K562 (cell line): ENCODE measurements around the gene SLC25A45. TPM values are rescaled to one million over a fixed set of nuclear protein-coding genes. Genes with fewer than 3 reads are reported as not detected.

ENCODE experiments used
- ATF1 ChIP-seq, 2 experiments: fragments of 450-650 bp in 1 of 2; IDR thresholded peaks; 2 replicates each; pipeline ENCODE4 v1.6.1; 2016; ENCODE audit warnings: missing compliant biosample characterization in 1 of 2, missing genetic modification characterization in 1 of 2
- CAMTA2 ChIP-seq: fragments of 250-450 bp; sonication (Bioruptor Pico); conservative IDR thresholded peaks from 2 replicates; pipeline ENCODE4 v1.5.1; 2022
- CCAR2 ChIP-seq: fragments of 200-400 bp; formaldehyde crosslinking; IDR thresholded peaks from 2 replicates; pipeline ENCODE4 v1.6.1; 2017; ENCODE audit warnings: mild to moderate bottlenecking, low read depth, low read length
- EZH2 ChIP-seq: IDR thresholded peaks from 2 replicates; pipeline ENCODE4 v1.6.1; 2012; ENCODE audit warnings: low read depth, mild to moderate bottlenecking, inconsistent platforms, low read length, borderline replicate concordance
- GABPB2 ChIP-seq: fragments of 250-450 bp; sonication (Bioruptor Pico); conservative IDR thresholded peaks from 2 replicates; pipeline ENCODE4 v1.5.1; 2021; ENCODE audit warnings: mild to moderate bottlenecking
- HMGXB4 ChIP-seq: sonication (generic); formaldehyde crosslinking; IDR thresholded peaks from 2 replicates; pipeline ENCODE4 v1.8.1; 2023; ENCODE audit warnings: mild to moderate bottlenecking, missing genetic modification reagents
- KLF6 ChIP-seq: fragments of 250-450 bp; sonication (Bioruptor Pico); IDR thresholded peaks from 2 replicates; pipeline ENCODE4 v1.4.0; 2020; ENCODE audit warnings: mild to moderate bottlenecking, moderate library complexity, borderline replicate concordance
- MCM5 ChIP-seq: fragments of 450-650 bp; IDR thresholded peaks from 2 replicates; pipeline ENCODE4 v1.6.1; 2016; ENCODE audit warnings: low read depth
- POLR3G ChIP-seq: IDR thresholded peaks from 2 replicates; pipeline ENCODE4 v1.6.1; 2011; ENCODE audit not compliant: insufficient read length, insufficient replicate concordance; ENCODE audit errors: extremely low read depth
- PRPF4 ChIP-seq: fragments of 200-400 bp; formaldehyde crosslinking; IDR thresholded peaks from one replicate; pipeline ENCODE4 v1.6.1; 2017; ENCODE audit warnings: low read length, low read depth, mild to moderate bottlenecking; ENCODE audit not compliant: insufficient read depth, poor library complexity, severe bottlenecking
- SP2 ChIP-seq: IDR thresholded peaks from 2 replicates; pipeline ENCODE4 v1.6.1; 2011; ENCODE audit warnings: mild to moderate bottlenecking, low read depth, low read length, moderate library complexity; ENCODE audit not compliant: poor library complexity, severe bottlenecking; ENCODE audit errors: extremely low read depth
- TAL1 ChIP-seq: fragments of 450-650 bp; IDR thresholded peaks from 2 replicates; pipeline ENCODE4 v1.6.1; 2016; ENCODE audit warnings: mild to moderate bottlenecking
- TSC22D4 ChIP-seq: fragments of 450-650 bp; IDR thresholded peaks from 2 replicates; pipeline ENCODE4 v1.6.1; 2016; ENCODE audit warnings: missing genetic modification characterization, missing biosample characterization, control low read depth
- TSHZ1 ChIP-seq: fragments of 250-450 bp; sonication (Bioruptor Pico); IDR thresholded peaks from 2 replicates; pipeline ENCODE4 v1.4.0; 2020; ENCODE audit warnings: mild to moderate bottlenecking, moderate library complexity
- ZNF133 ChIP-seq: fragments of 250-450 bp; sonication (Bioruptor Pico); IDR thresholded peaks from 2 replicates; pipeline ENCODE4 v1.4.0; 2020; ENCODE audit warnings: mild to moderate bottlenecking
- ZNF24 ChIP-seq: fragments of 450-650 bp; IDR thresholded peaks from 2 replicates; pipeline ENCODE4 v1.6.1; 2016
- ZNF444 ChIP-seq: fragments of 250-450 bp; sonication (Bioruptor Pico); IDR thresholded peaks from 2 replicates; pipeline ENCODE4 v1.4.0; 2020; ENCODE audit warnings: mild to moderate bottlenecking, moderate library complexity
- ZNF699 ChIP-seq: fragments of 250-450 bp; sonication (Bioruptor Pico); IDR thresholded peaks from 2 replicates; pipeline ENCODE4 v1.8.0; 2021; ENCODE audit warnings: mild to moderate bottlenecking, moderate library complexity; ENCODE audit not compliant: insufficient replicate concordance
- ZNF77 ChIP-seq: fragments of 250-450 bp; sonication (Bioruptor Pico); IDR thresholded peaks from 2 replicates; pipeline ENCODE4 v1.5.0; 2020
- polyA plus RNA-seq, 8 experiments: library from polyadenylated mRNA; depleted of rRNA in 4 of 8; stranded (reverse) in 5 of 8; unstranded in 3 of 8; fragments of >200 nt; fragmentation: Nextera tagmentation in 2 of 8; fragmentation: Illumina TruSeq in 1 of 8; extraction: Ambion mirVana in 2 of 8; extraction: Trizol in 1 of 8; gene quantifications; 2 replicates each; pipeline versions ENCODE4 v1.2.1 to v1.2.3, GENCODE V29; 2011 to 2014; ENCODE audit warnings: inconsistent platforms in 1 of 8, missing spikeins in 1 of 8
- total RNA-seq, 7 experiments: library from RNA; depleted of rRNA in 6 of 7; stranded (reverse); fragments of >200 nt in 6 of 7; fragmentation: Illumina TruSeq in 2 of 7; extraction: Trizol in 2 of 7; gene quantifications; 2 replicates each; pipeline versions ENCODE4 v1.2.1 to v1.2.3, GENCODE V29; 2011 to 2021; ENCODE audit warnings: low replicate concordance in 1 of 7
- TF ChIP-seq, protein P1 (sequence below): fragments of 450-650 bp; IDR thresholded peaks from 2 replicates; pipeline ENCODE4 v1.7.1; 2018; ENCODE audit warnings: mild to moderate bottlenecking, low read depth; ENCODE audit not compliant: partially characterized antibody

SLC25A45 gene
- total and polyA plus RNA-seq, 9 of the 15 experiments (the other 6 are each of a cell fraction or from before 2014, with no cell fraction given) = 0.15 to 2.3 (median 0.68) TPM

- TF ChIP-seq TSHZ1 (CRISPR knock-in tag) = peak; percentile 92
- TF ChIP-seq KLF6 (CRISPR knock-in tag) = peak; percentile 90
- peak; percentile 93 for TF ChIP-seq ZNF133 (CRISPR knock-in tag)
- TF ChIP-seq, protein P1, sequence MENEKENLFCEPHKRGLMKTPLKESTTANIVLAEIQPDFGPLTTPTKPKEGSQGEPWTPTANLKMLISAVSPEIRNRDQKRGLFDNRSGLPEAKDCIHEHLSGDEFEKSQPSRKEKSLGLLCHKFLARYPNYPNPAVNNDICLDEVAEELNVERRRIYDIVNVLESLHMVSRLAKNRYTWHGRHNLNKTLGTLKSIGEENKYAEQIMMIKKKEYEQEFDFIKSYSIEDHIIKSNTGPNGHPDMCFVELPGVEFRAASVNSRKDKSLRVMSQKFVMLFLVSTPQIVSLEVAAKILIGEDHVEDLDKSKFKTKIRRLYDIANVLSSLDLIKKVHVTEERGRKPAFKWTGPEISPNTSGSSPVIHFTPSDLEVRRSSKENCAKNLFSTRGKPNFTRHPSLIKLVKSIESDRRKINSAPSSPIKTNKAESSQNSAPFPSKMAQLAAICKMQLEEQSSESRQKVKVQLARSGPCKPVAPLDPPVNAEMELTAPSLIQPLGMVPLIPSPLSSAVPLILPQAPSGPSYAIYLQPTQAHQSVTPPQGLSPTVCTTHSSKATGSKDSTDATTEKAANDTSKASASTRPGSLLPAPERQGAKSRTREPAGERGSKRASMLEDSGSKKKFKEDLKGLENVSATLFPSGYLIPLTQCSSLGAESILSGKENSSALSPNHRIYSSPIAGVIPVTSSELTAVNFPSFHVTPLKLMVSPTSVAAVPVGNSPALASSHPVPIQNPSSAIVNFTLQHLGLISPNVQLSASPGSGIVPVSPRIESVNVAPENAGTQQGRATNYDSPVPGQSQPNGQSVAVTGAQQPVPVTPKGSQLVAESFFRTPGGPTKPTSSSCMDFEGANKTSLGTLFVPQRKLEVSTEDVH = peak; percentile 42
- peak; percentile 100 for TF ChIP-seq GABPB2
- no peak for TF ChIP-seq EZH2
- TF ChIP-seq CCAR2 = no peak
- peak; percentile 99 for TF ChIP-seq ZNF444 (CRISPR knock-in tag)
- TF ChIP-seq PRPF4 = peak; percentile 100
- TF ChIP-seq POLR3G = no peak
- TF ChIP-seq HMGXB4 = peak; percentile 88; the same call in 1 of the 2 replicates
- no peak for TF ChIP-seq SP2
- TF ChIP-seq ZNF24 = peak; percentile 54
- TF ChIP-seq ATF1 (CRISPR knock-in tag; IDR thresholded peaks at IDR 0.05) = peak; percentile 61
- 0 out of 2 replicates have a peak, but pooled peaks have one; percentile 87 for TF ChIP-seq ATF1 (tag; IDR thresholded peaks at IDR 0.05)
- no peak for TF ChIP-seq MCM5
- peak; percentile 100 for TF ChIP-seq ZNF77 (CRISPR knock-in tag)
- TF ChIP-seq TSC22D4 (tag) = no peak
- TF ChIP-seq CAMTA2 (CRISPR knock-in tag) = peak; percentile 100
- 0 out of 2 replicates have a peak, but pooled peaks have one; percentile 17 for TF ChIP-seq TAL1
- TF ChIP-seq ZNF699 (CRISPR knock-in tag) = no peak
Measured at GRCh38 chr11:65422633-65423515, 40.4 kb upstream of the SLC25A45 start, which contains the start of gene NEAT1 (continued).
